Lower leg skin (tissue), 3 donors: ENCODE results near the gene SIRT2.
"Not testable (repeated sequence)": the region's sequence is repeated elsewhere in the genome, so short reads cannot be mapped to it uniquely, and the experiment has no call there.

ENCODE experiments used
- POLR2A ChIP-seq, 2 donors: fragments of 450-650 bp; IDR thresholded peaks; one replicate each; pipeline ENCODE4 v1.6.1; 2016 to 2017; ENCODE audit warnings: antibody characterized with exemption in 2 of 2, mild to moderate bottlenecking in 1 of 2, moderate library complexity in 1 of 2
- TF ChIP-seq, protein P1 (sequence below), 3 donors: fragments of 450-650 bp; IDR thresholded peaks; one replicate each; pipeline ENCODE4 v1.5.1; 2016; ENCODE audit warnings: antibody characterized with exemption in 3 of 3, mild to moderate bottlenecking in 3 of 3, moderate library complexity in 2 of 3

DNA sequence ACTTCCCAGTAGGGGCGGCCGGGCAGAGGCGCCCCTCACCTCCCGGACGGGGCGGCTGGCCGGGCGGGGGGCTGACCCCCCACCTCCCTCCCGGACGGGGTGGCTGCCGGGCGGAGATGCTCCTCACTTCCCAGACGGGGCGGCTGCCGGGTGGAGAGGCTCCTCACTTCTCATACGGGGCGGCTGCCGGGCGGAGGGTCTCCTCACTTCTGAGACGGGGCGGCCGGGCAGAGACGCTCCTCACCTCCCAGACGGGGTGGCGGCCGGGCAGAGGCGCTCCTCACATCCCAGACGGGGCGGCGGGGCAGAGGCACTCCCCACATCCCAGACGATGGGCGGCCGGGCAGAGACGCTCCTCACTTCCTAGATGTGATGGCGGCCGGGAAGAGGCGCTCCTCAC lies 43.7 kb downstream of the SIRT2 start:
- not testable (repeated sequence) for TF ChIP-seq POLR2A (IDR thresholded peaks at IDR 0.05)
- TF ChIP-seq, protein P1, sequence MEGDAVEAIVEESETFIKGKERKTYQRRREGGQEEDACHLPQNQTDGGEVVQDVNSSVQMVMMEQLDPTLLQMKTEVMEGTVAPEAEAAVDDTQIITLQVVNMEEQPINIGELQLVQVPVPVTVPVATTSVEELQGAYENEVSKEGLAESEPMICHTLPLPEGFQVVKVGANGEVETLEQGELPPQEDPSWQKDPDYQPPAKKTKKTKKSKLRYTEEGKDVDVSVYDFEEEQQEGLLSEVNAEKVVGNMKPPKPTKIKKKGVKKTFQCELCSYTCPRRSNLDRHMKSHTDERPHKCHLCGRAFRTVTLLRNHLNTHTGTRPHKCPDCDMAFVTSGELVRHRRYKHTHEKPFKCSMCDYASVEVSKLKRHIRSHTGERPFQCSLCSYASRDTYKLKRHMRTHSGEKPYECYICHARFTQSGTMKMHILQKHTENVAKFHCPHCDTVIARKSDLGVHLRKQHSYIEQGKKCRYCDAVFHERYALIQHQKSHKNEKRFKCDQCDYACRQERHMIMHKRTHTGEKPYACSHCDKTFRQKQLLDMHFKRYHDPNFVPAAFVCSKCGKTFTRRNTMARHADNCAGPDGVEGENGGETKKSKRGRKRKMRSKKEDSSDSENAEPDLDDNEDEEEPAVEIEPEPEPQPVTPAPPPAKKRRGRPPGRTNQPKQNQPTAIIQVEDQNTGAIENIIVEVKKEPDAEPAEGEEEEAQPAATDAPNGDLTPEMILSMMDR (IDR thresholded peaks at IDR 0.05): not testable (repeated sequence)
